Neuron (in vitro differentiated cells): Measurements from ENCODE around the gene CPSF4L.

ENCODE experiments used
- H2AFZ ChIP-seq: one replicate; pipeline ENCODE4 v1.6.1; 2013; ENCODE audit warnings: low read depth, mild to moderate bottlenecking, inconsistent platforms, low read length, moderate library complexity
- H3K27me3 ChIP-seq: one replicate; pipeline ENCODE4 v1.6.1; 2013; ENCODE audit warnings: low read length; ENCODE audit not compliant: insufficient read depth
- H3K36me3 ChIP-seq: one replicate; pipeline ENCODE4 v1.6.1; 2013; ENCODE audit warnings: low read length; ENCODE audit not compliant: insufficient read depth
- H3K4me1 ChIP-seq: one replicate; pipeline ENCODE4 v1.6.1; 2013; ENCODE audit warnings: low read length; ENCODE audit not compliant: insufficient read depth
- H3K4me3 ChIP-seq: 2 replicates; pipeline ENCODE4 v1.5.1; 2013; ENCODE audit warnings: mild to moderate bottlenecking, low read length, moderate library complexity
- H3K9me3 ChIP-seq: one replicate; pipeline ENCODE4 v1.6.1; 2013; ENCODE audit warnings: low read length

CPSF4L gene

DNA sequence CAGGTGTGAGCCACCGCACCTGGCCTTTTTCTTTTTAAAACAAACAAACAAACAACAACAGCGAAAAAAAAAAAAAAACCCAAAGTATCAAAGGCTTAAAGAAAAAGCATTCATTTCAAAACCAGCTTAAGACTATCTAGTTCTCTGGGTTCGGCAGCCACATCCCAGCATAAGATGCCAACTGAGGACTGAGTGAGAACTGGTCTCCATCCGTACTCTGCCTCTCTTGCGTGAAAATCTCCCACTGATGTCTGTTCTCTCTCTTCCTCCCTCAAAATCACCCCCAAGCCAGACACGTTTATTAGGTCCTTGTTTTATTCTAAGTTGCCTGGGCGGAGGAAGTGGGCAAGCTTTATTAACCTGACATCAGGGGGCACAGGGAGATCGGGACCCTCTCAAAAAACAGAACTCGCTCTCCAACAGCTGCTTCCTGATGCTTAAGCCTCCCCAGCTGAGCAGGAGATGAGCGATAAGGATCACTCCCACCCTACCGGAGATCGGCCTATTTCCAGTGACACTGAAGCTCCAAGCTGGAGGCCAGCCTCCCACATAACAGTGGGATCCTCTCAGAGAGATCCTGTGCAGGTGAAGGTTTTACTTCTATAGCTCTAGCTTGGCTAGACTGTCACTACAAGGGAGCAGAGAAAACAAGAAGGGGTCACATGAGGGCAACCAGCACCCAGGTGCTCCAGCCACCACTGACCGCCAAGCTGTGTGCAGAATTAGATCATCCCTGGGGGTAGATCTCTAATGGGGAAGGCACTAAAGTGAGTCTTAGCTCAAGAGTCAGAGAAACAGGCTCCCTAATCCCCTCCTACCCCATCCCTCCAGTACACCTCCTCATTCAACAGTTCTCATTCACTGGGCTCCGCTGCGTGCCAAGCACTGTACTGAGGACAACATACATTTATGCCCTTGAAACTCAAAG lies 36.5 kb upstream of the CPSF4L start:
- H2AFZ ChIP-seq = no peak overlapping the region
- H3K27me3 ChIP-seq = no peaks in the 10 kb centered on the region
- H3K36me3 ChIP-seq = no peaks in the 10 kb centered on the region
- peaks cover 2% of the 10 kb centered on the region for H3K9me3 ChIP-seq
- H3K4me3 ChIP-seq = no peak overlapping the region
- no peaks in the 10 kb centered on the region for H3K4me1 ChIP-seq

GRCh38 chr17:73293480-73293911 lies 31.8 kb upstream of the CPSF4L start:
- no peak overlapping the region for H3K4me3 ChIP-seq
- H2AFZ ChIP-seq = no peak overlapping the region
- H3K9me3 ChIP-seq = peaks cover 2% of the 10 kb centered on the region
- H3K36me3 ChIP-seq = no peaks in the 10 kb centered on the region
- no peaks in the 10 kb centered on the region for H3K4me1 ChIP-seq
- no peaks in the 10 kb centered on the region for H3K27me3 ChIP-seq

DNA sequence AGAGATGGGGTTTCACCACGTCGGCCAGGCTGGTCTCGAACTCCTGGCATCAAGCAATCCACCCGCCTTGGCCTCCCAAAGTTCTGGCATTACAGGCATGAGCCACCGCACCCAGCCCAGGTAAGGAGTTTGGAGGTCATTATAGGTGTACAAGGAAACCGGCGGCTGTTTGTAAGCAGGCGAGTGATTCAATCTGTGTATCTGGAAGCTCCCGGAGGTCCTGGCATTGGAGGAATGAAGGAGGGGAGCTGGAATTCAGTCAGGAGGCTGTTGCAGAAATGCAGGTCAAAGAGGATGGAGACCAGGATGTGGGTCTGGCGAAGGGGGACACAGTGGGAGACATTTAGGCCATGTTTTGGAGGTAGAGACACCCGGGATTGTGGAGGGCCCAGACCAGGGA lies 31.4 kb upstream of the CPSF4L start:
- Histone ChIP-seq H3K9me3 (peaks cover 2% of the 10 kb centered on the region), H2AFZ (no peak overlapping the region), H3K4me3 (no peak overlapping the region), H3K36me3 (no peaks in the 10 kb centered on the region), H3K27me3 (no peaks in the 10 kb centered on the region), H3K4me1 (no peaks in the 10 kb centered on the region)

DNA sequence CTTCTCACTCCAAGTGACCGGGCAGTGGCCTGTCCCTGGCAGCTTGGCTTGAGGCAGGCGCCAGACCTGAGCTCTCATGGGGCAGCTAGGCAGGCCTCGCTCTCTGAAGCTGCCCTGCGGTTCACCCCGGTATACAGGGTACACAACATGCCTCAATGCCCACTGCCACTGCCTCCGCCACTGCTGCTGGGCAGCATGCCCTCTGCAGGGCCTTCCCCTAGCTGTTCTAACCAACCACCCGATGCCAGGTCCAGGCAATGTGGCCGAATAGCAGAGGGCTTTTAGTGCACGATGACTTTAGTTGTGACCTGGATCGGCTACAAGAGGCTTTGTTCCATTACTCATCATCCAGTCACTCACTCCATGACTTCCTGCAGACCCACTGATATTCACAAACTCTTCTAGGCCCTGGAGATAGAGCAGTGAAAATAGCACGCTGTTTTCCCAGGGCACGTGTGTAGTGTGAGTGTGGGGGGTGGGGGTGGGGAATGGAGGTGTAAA lies 30.4 kb upstream of the CPSF4L start:
- peaks cover 2% of the 10 kb centered on the region for H3K9me3 ChIP-seq
- no peaks in the 10 kb centered on the region for H3K4me1 ChIP-seq
- H3K4me3 ChIP-seq = no peak overlapping the region
- no peak overlapping the region for H2AFZ ChIP-seq
- H3K27me3 ChIP-seq = no peaks in the 10 kb centered on the region
- no peaks in the 10 kb centered on the region for H3K36me3 ChIP-seq

DNA sequence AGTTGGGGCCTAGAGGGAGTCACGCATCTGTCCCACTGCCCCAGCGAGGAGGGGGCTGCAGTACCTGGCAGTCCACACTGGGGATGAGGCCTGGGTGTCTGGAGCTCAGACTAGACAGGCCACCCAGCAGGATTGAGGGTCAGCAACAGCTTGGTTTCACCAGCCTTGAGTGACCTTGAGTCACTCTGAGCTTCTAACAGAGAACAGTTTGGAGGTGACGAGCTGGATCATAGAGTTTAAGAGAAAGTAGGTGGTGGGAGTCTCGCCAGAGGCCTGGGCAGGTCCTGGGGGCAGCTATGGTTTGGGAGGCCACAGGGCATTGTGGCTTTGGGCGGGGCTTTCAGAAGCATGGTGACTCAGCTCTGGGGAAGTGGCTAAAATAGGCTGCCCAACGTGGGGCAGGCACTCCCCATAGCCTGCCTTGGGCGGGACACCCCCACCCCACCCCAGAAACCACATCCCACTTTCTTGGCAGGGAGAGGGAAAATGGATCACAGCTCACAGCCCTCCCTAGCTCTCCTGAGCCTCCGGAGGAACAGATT lies 29.7 kb upstream of the CPSF4L start:
- Histone ChIP-seq H3K4me1 (no peaks in the 10 kb centered on the region), H3K9me3 (peaks cover 2% of the 10 kb centered on the region), H3K4me3 (no peak overlapping the region), H2AFZ (no peak overlapping the region), H3K27me3 (no peaks in the 10 kb centered on the region), H3K36me3 (peaks cover 6% of the 10 kb centered on the region)

- Histone ChIP-seq H2AFZ (no peak overlapping the region), H3K9me3 (peaks cover 2% of the 10 kb centered on the region), H3K36me3 (peaks cover 13% of the 10 kb centered on the region), H3K27me3 (no peaks in the 10 kb centered on the region), H3K4me3 (no peak overlapping the region), H3K4me1 (peaks cover 2% of the 10 kb centered on the region)
Measured at GRCh38 chr17:73290399-73291259, 28.9 kb upstream of the CPSF4L start.

GRCh38 chr17:73289549-73290254 lies 28.0 kb upstream of the CPSF4L start:
- peaks cover 2% of the 10 kb centered on the region for H3K9me3 ChIP-seq
- H3K4me1 ChIP-seq = peaks cover 11% of the 10 kb centered on the region
- peaks cover 22% of the 10 kb centered on the region for H3K36me3 ChIP-seq
- no peaks in the 10 kb centered on the region for H3K27me3 ChIP-seq
- H3K4me3 ChIP-seq = no peak overlapping the region
- H2AFZ ChIP-seq = no peak overlapping the region

- Histone ChIP-seq H3K9me3 (peaks cover 1% of the 10 kb centered on the region), H2AFZ (no peak overlapping the region), H3K27me3 (no peaks in the 10 kb centered on the region), H3K4me3 (no peak overlapping the region), H3K36me3 (peaks cover 22% of the 10 kb centered on the region), H3K4me1 (peaks cover 21% of the 10 kb centered on the region)
Measured at GRCh38 chr17:73288534-73289302, 27.0 kb upstream of the CPSF4L start.

- Histone ChIP-seq H3K4me1 (peaks cover 27% of the 10 kb centered on the region), H3K9me3 (no peaks in the 10 kb centered on the region), H3K4me3 (no peak overlapping the region), H3K36me3 (peaks cover 22% of the 10 kb centered on the region), H3K27me3 (no peaks in the 10 kb centered on the region), H2AFZ (no peak overlapping the region)
Measured at GRCh38 chr17:73286863-73287296, 25.2 kb upstream of the CPSF4L start.

- Histone ChIP-seq H3K9me3 (no peaks in the 10 kb centered on the region), H3K36me3 (peaks cover 22% of the 10 kb centered on the region), H3K27me3 (no peaks in the 10 kb centered on the region), H2AFZ (no peak overlapping the region), H3K4me1 (peaks cover 27% of the 10 kb centered on the region), H3K4me3 (no peak overlapping the region)
Measured at GRCh38 chr17:73285916-73286862, 24.5 kb upstream of the CPSF4L start.

GRCh38 chr17:73285603-73285908 lies 23.9 kb upstream of the CPSF4L start:
- peaks cover 22% of the 10 kb centered on the region for H3K36me3 ChIP-seq

More at GRCh38 chr17:73285603-73285908, 23.9 kb upstream of the CPSF4L start:
- no peak overlapping the region for H2AFZ ChIP-seq
- H3K27me3 ChIP-seq = no peaks in the 10 kb centered on the region
- H3K9me3 ChIP-seq = no peaks in the 10 kb centered on the region
- H3K4me3 ChIP-seq = no peak overlapping the region
- peaks cover 27% of the 10 kb centered on the region for H3K4me1 ChIP-seq
